BJ (cell line): ENCODE data around the gene CUTA. TPM values are rescaled to one million over a fixed set of nuclear protein-coding genes. Genes with fewer than 3 reads are reported as not detected.

ENCODE experiments used
- CTCF ChIA-PET: fragments of 350-600 bp; formaldehyde crosslinking; extraction: SDS; loops from one replicate; lab custom pipeline; 2021; ENCODE audit warnings: antibody characterized with exemption, inconsistent platforms; lab: Yijun Ruan, JAX
- POLR2A ChIA-PET: fragments of 300-600 bp; sonication (Branson Sonifier 250); formaldehyde crosslinking; extraction: SDS; loops from one replicate; lab custom pipeline; 2021; ENCODE audit warnings: antibody characterized with exemption; lab: Charles Lee
- DNase-seq: peaks from one replicate; pipeline ENCODE4 v3.0.0-alpha.2; 2011; ENCODE audit warnings: low read depth
- H3K27me3 ChIP-seq: 2 replicates; pipeline ENCODE4 v1.6.0; 2011; ENCODE audit warnings: low read length; ENCODE audit not compliant: control insufficient read depth, insufficient read depth
- H3K36me3 ChIP-seq: 2 replicates; pipeline ENCODE4 v1.5.1; 2011; ENCODE audit warnings: low read length; ENCODE audit not compliant: control insufficient read depth, insufficient read depth
- H3K4me3 ChIP-seq: 2 replicates; pipeline ENCODE4 v1.5.1; 2011; ENCODE audit warnings: low read depth, mild to moderate bottlenecking, control low read depth, low read length
- CTCF ChIP-seq: IDR thresholded peaks from 2 replicates; pipeline ENCODE4 v1.5.1; 2011; ENCODE audit warnings: low read depth, mild to moderate bottlenecking, control low read depth, inconsistent platforms, low read length, moderate library complexity; ENCODE audit not compliant: insufficient read depth
- polyA plus RNA-seq: library from polyadenylated mRNA; depleted of rRNA; stranded (reverse); fragments of >200 nt; gene quantifications from 2 replicates; pipeline ENCODE4 v1.2.3, GENCODE V29; 2011

CUTA gene
- polyA plus RNA-seq, 1 experiment = 369 TPM

DNA sequence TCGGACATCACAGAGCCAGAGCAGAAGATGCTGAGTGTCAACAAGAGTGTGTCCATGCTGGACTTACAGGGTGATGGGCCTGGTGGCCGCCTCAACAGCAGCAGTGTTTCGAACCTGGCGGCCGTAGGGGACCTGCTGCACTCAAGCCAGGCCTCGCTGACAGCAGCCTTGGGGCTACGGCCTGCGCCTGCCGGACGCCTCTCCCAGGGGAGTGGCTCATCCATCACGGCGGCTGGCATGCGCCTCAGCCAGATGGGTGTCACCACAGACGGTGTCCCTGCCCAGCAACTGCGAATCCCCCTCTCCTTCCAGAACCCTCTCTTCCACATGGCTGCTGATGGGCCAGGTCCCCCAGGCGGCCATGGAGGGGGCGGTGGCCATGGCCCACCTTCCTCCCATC, 25.1 kb upstream of the CUTA start:
- no peak for DNase-seq
- no peak for TF ChIP-seq CTCF
- CTCF ChIA-PET = no interaction called here
- H3K27me3 ChIP-seq = no peaks in the 10 kb centered on the region
- peaks cover 50% of the 10 kb centered on the region for H3K36me3 ChIP-seq
- no peak overlapping the region for H3K4me3 ChIP-seq
- POLR2A ChIA-PET = no interaction called here

- DNase-seq = no peak
- ChIA-PET POLR2A (no interaction called here), CTCF (interaction anchor here (1.5 kb wide), 1 partner anchor 10 kb away, joined by 3 read pairs; no protein-coding TSS in a partner anchor)
- Histone ChIP-seq H3K36me3 (peaks cover 51% of the 10 kb centered on the region), H3K4me3 (no peak overlapping the region), H3K27me3 (no peaks in the 10 kb centered on the region)
- no peak for TF ChIP-seq CTCF
Observed at GRCh38 chr6:33442283-33442682, 24.4 kb upstream of the CUTA start.

DNA sequence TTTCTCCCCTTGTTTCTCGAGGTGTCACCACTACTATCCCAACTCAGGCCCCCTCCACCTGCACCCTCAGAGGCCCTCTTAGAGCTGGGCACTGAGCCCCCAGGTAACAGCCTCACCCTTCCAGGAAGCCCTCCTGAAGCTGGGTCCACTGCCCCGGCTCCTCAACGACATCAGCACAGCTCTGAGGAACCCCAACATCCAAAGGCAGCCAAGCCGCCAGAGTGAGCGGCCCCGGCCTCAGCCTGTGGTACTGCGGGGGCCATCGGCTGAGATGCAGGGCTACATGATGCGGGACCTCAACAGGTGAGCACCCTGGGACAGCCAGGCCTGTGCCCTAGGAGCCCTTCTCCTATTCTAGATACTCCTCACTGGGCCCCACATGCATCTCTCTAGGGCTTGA, 23.6 kb upstream of the CUTA start:
- DNase-seq = no peak
- no peak overlapping the region for H3K4me3 ChIP-seq
- ChIA-PET CTCF (interaction anchor here (0.9 to 1.5 kb wide), 3 partner anchors 9 to 51 kb away, joined by 3 read pairs; no protein-coding TSS in a partner anchor), POLR2A (no interaction called here)
- no peaks in the 10 kb centered on the region for H3K27me3 ChIP-seq
- TF ChIP-seq CTCF = no peak
- H3K36me3 ChIP-seq = peaks cover 48% of the 10 kb centered on the region

GRCh38 chr6:33440649-33441309, 22.9 kb upstream of the CUTA start:
- Histone ChIP-seq H3K36me3 (peaks cover 44% of the 10 kb centered on the region), H3K27me3 (no peaks in the 10 kb centered on the region), H3K4me3 (no peak overlapping the region)
- CTCF ChIA-PET = interaction anchor here (0.9 kb wide), 2 partner anchors 36 to 50 kb away, joined by 3 read pairs; no protein-coding TSS in a partner anchor
- TF ChIP-seq CTCF = no peak
- POLR2A ChIA-PET = no interaction called here
- DNase-seq = no peak

DNA sequence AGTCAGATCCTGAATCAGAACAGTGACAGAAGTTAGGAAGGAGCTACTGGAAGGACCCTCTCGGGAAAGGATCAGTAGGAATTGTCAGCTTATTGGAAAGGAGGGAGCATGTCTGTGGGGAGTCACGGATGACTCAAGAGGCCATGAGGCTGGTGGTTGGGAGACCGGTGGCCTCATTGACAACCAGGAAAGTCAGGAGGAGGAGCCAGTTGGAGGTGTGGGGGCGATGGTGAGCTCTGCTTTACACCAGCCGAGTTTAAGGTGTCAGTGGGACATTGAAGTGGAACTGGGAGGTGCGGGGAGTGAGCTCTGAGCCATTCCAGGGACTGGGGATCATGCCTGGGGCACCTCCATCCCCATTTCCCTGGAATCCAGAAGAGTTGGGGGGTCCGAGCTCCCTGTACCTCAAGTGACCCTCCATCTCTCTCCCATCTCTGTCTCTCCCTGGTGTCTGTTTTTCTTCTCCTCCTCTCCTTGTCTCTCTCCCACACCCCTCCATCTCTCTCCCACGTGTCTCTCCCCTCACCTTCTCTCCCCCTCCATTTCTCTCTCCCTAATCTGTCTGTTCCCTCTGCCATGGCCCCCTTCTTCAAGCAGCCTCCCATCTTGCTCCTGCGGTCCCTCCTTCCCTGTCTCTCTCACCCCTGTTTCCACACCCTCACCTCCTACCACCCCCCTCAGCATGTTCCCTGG, 22.2 kb upstream of the CUTA start:
- DNase-seq = no peak
- no peak for TF ChIP-seq CTCF
- ChIA-PET CTCF (no interaction called here), POLR2A (interaction anchor here (0.7 kb wide), 1 partner anchor 140 kb away, joined by 4 read pairs; the partner anchor contains the start of gene BAK1)
- H3K27me3 ChIP-seq = no peaks in the 10 kb centered on the region
- H3K36me3 ChIP-seq = peaks cover 50% of the 10 kb centered on the region
- no peak overlapping the region for H3K4me3 ChIP-seq
